Measurements from ENCODE around the gene THAP8. TPM values are rescaled to one million over a fixed set of nuclear protein-coding genes. Genes with fewer than 3 reads are reported as not detected.

THAP8 gene
- polyA plus RNA-seq, 1 donor (not counting 4 experiments of a cell fraction or from before 2014, with no cell fraction given): 1.8 TPM

DNA sequence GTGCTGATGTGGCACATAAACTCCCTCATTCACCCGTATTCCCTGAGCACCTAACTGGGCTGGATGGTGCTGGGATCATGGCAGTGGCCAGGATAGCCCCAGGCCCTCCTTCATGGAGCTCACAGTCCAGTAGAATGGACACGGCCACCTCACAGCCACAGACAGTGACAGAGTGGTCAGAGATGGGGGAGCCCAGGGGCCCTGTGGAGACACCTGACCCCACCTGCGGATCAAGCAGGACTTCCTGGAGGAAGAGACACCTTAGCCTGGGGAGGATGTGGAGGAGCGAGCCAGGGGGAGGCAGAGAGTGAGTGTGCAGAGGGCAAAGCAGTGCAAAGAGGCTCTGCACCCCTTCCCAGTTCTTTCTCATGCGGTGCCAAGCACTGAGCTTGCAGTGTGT is 35.8 kb upstream of the THAP8 start:
- Histone ChIP-seq H3K9ac (ENCODE audit: control insufficient read depth, extremely low read depth, insufficient read depth, low read length) (no peak overlapping the region), H3K27ac (ENCODE audit: control insufficient read depth, insufficient read depth, low read length) (no peak overlapping the region), H3K27me3 (ENCODE audit: control insufficient read depth, extremely low read depth, insufficient read depth, low read length) (no peaks in the 10 kb centered on the region), H3K9me3 (ENCODE audit: control insufficient read depth, low read depth, low read length) (no peaks in the 10 kb centered on the region), H3K9me1 (ENCODE audit: control insufficient read depth, extremely low read depth, insufficient read depth, low read length) (no peaks in the 10 kb centered on the region), H3K79me2 (ENCODE audit: control insufficient read depth, insufficient read depth, low read length) (no peaks in the 10 kb centered on the region), H3K4me3 (ENCODE audit: control insufficient read depth in 2 of 3, extremely low read depth in 1 of 3, insufficient read depth in 2 of 3, low read depth in 1 of 3, low read length in 3 of 3) (no peak overlapping the region), H3K4me1 (ENCODE audit: control insufficient read depth, extremely low read depth, insufficient read depth, low read length) (no peaks in the 10 kb centered on the region), H3K36me3 (ENCODE audit: control insufficient read depth in 2 of 2, extremely low read depth in 1 of 2, insufficient read depth in 2 of 2, low read length in 2 of 2) (peaks cover 4 to 9% of the 10 kb centered on the region in 2 experiments), H3K4me2 (ENCODE audit: control insufficient read depth, extremely low read depth, insufficient read depth, low read depth, low read length) (no peak overlapping the region), H2AFZ (ENCODE audit: control insufficient read depth, low read length) (no peak overlapping the region), H4K20me1 (ENCODE audit: control insufficient read depth, extremely low read depth, insufficient read depth, low read length) (no peaks in the 10 kb centered on the region)
- FAIRE-seq (no peak), DNase-seq (ENCODE audit: low read depth, low spot score) (no peak)
- no peak for TF ChIP-seq EZH2 (IDR thresholded peaks at IDR 0.05; ENCODE audit: low read length)
- TF ChIP-seq, protein P1, sequence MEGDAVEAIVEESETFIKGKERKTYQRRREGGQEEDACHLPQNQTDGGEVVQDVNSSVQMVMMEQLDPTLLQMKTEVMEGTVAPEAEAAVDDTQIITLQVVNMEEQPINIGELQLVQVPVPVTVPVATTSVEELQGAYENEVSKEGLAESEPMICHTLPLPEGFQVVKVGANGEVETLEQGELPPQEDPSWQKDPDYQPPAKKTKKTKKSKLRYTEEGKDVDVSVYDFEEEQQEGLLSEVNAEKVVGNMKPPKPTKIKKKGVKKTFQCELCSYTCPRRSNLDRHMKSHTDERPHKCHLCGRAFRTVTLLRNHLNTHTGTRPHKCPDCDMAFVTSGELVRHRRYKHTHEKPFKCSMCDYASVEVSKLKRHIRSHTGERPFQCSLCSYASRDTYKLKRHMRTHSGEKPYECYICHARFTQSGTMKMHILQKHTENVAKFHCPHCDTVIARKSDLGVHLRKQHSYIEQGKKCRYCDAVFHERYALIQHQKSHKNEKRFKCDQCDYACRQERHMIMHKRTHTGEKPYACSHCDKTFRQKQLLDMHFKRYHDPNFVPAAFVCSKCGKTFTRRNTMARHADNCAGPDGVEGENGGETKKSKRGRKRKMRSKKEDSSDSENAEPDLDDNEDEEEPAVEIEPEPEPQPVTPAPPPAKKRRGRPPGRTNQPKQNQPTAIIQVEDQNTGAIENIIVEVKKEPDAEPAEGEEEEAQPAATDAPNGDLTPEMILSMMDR (optimal IDR thresholded peaks at IDR 0.05 in 1 of 3, IDR thresholded peaks at IDR 0.05 in 1 of 3, conservative IDR thresholded peaks at IDR 0.05 in 1 of 3; ENCODE audit: extremely low read depth in 1 of 3, insufficient read depth in 2 of 3, low read length in 3 of 3): no peak
- dilution Hi-C loops (cut with MboI; ENCODE audit: extremely low pct_ligation_motif_present, low sequenced_read_pairs): no loop called here

DNA sequence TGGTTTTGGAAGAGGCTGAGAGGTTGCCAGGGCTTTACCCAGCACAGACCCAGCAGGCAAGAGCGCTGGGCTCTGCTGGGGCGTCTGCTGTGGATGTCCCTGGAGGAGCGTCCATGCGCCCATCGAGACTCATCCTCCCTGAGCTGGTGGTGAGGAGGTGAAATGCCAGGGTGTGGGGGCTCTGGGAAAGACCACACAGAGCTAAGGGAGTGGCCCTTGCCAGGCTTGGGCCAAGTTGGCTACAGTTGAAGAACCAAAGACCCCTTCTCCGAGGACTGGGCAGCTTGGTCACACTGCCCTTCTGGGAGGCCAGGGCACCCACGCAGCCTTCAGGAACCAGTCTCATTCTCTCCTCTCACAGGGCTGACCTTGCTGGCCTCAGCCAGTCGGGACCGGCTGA is 32.2 kb upstream of the THAP8 start:
- DNase-seq (ENCODE audit: low read depth, low spot score): no peak
- H3K9me3 ChIP-seq (ENCODE audit: control insufficient read depth, low read depth, low read length): no peaks in the 10 kb centered on the region
- no peaks in the 10 kb centered on the region for H3K9me1 ChIP-seq (ENCODE audit: control insufficient read depth, extremely low read depth, insufficient read depth, low read length)
- TF ChIP-seq, protein P1 (optimal IDR thresholded peaks at IDR 0.05 in 1 of 3, IDR thresholded peaks at IDR 0.05 in 1 of 3, conservative IDR thresholded peaks at IDR 0.05 in 1 of 3; ENCODE audit: extremely low read depth in 1 of 3, insufficient read depth in 2 of 3, low read length in 3 of 3): no peak
- no peak for TF ChIP-seq EZH2 (IDR thresholded peaks at IDR 0.05; ENCODE audit: low read length)
- H3K79me2 ChIP-seq (ENCODE audit: control insufficient read depth, insufficient read depth, low read length): no peaks in the 10 kb centered on the region
- peaks cover 7 to 27% of the 10 kb centered on the region in 2 experiments for H3K36me3 ChIP-seq (ENCODE audit: control insufficient read depth in 2 of 2, extremely low read depth in 1 of 2, insufficient read depth in 2 of 2, low read length in 2 of 2)
- no peak overlapping the region for H3K27ac ChIP-seq (ENCODE audit: control insufficient read depth, insufficient read depth, low read length)
- H3K9ac ChIP-seq (ENCODE audit: control insufficient read depth, extremely low read depth, insufficient read depth, low read length): no peak overlapping the region
- dilution Hi-C loops (cut with MboI; ENCODE audit: extremely low pct_ligation_motif_present, low sequenced_read_pairs): no loop called here
- no peak overlapping the region for H2AFZ ChIP-seq (ENCODE audit: control insufficient read depth, low read length)
- H3K4me3 ChIP-seq (ENCODE audit: control insufficient read depth in 2 of 3, extremely low read depth in 1 of 3, insufficient read depth in 2 of 3, low read depth in 1 of 3, low read length in 3 of 3): no peak overlapping the region
- H4K20me1 ChIP-seq (ENCODE audit: control insufficient read depth, extremely low read depth, insufficient read depth, low read length): no peaks in the 10 kb centered on the region
- H3K27me3 ChIP-seq (ENCODE audit: control insufficient read depth, extremely low read depth, insufficient read depth, low read length): no peaks in the 10 kb centered on the region
- no peak overlapping the region for H3K4me2 ChIP-seq (ENCODE audit: control insufficient read depth, extremely low read depth, insufficient read depth, low read depth, low read length)
- FAIRE-seq: no peak
- no peaks in the 10 kb centered on the region for H3K4me1 ChIP-seq (ENCODE audit: control insufficient read depth, extremely low read depth, insufficient read depth, low read length)

All from keratinocyte (primary cell).